Neural cell (in vitro differentiated cells): ENCODE measurements around the gene LCP1. TPM values are rescaled to one million over a fixed set of nuclear protein-coding genes. Genes with fewer than 3 reads are reported as not detected.

ENCODE experiments used
- H2AFZ ChIP-seq: fragments of 200-600, 300-800 bp; sonication (generic), shearing (Covaris generic); 2 replicates; pipeline ENCODE4 v1.6.0; 2014; ENCODE audit warnings: low read depth, mild to moderate bottlenecking, antibody characterized with exemption, low read length, moderate library complexity
- H3F3A ChIP-seq: fragments of 200-600 bp; shearing (Covaris generic); 2 replicates; pipeline ENCODE4 v1.6.1; 2016; ENCODE audit warnings: mild to moderate bottlenecking, moderate library complexity, mixed read lengths, antibody characterized with exemption, low read length; ENCODE audit not compliant: insufficient read depth, poor library complexity, severe bottlenecking
- H3K27ac ChIP-seq: fragments of 200-600, 300-800 bp; sonication (generic), shearing (Covaris generic); 2 replicates; pipeline ENCODE4 v1.5.1; 2014; ENCODE audit warnings: mild to moderate bottlenecking, low read length, moderate library complexity
- H3K27me3 ChIP-seq: fragments of 300-800, 200-600 bp; sonication (generic), shearing (Covaris generic); 2 replicates; pipeline ENCODE4 v1.6.0; 2014; ENCODE audit warnings: mild to moderate bottlenecking, low read depth, low read length, moderate library complexity; ENCODE audit not compliant: insufficient read depth
- H3K36me3 ChIP-seq: fragments of 300-800, 200-600 bp; sonication (generic), shearing (Covaris generic); 2 replicates; pipeline ENCODE4 v1.5.1; 2014; ENCODE audit warnings: mild to moderate bottlenecking, antibody characterized with exemption, low read length, moderate library complexity; ENCODE audit not compliant: insufficient read depth
- H3K4me2 ChIP-seq: fragments of 300-800, 200-600 bp; sonication (generic), shearing (Covaris generic); 2 replicates; pipeline ENCODE4 v1.6.0; 2014; ENCODE audit warnings: mild to moderate bottlenecking, low read length
- H3K4me3 ChIP-seq: fragments of 300-800, 200-600 bp; sonication (generic), shearing (Covaris generic); 2 replicates; pipeline ENCODE4 v1.5.1; 2014; ENCODE audit warnings: mild to moderate bottlenecking, low read length, moderate library complexity
- H3K79me2 ChIP-seq: fragments of 200-600 bp; shearing (Covaris generic); replicated peaks from 2 replicates; pipeline ENCODE4 v1.6.0; 2014; ENCODE audit warnings: mild to moderate bottlenecking, low read length, moderate library complexity; ENCODE audit not compliant: insufficient read depth
- H3K9ac ChIP-seq: fragments of 300-800, 200-600 bp; sonication (generic), shearing (Covaris generic); 2 replicates; pipeline ENCODE4 v1.6.1; 2016; ENCODE audit warnings: mild to moderate bottlenecking, low read length, mixed read lengths
- H3K9me2 ChIP-seq: fragments of 200-600 bp; shearing (Covaris generic); 2 replicates; pipeline ENCODE4 v1.6.1; 2016; ENCODE audit warnings: mild to moderate bottlenecking, low read length, mixed read lengths; ENCODE audit not compliant: insufficient read depth
- H3K9me3 ChIP-seq: fragments of 200-600, 300-800 bp; sonication (generic), shearing (Covaris generic); 2 replicates; pipeline ENCODE4 v1.6.1; 2016; ENCODE audit warnings: mild to moderate bottlenecking, mixed run types, low read length, moderate library complexity, mixed read lengths
- H4K20me1 ChIP-seq: fragments of 200-600 bp; shearing (Covaris generic); 2 replicates; pipeline ENCODE4 v1.6.1; 2016; ENCODE audit warnings: mild to moderate bottlenecking, mixed run types; ENCODE audit not compliant: insufficient read depth
- CTCF ChIP-seq: fragments of 450-650 bp; IDR thresholded peaks from 2 replicates; pipeline ENCODE4 v1.5.1; 2014; ENCODE audit warnings: antibody characterized with exemption, mild to moderate bottlenecking, moderate library complexity; ENCODE audit not compliant: poor library complexity, severe bottlenecking
- EP300 ChIP-seq: fragments of 450-650 bp; conservative IDR thresholded peaks from 2 replicates; pipeline ENCODE4 v1.6.1; 2014; ENCODE audit warnings: antibody characterized with exemption, mild to moderate bottlenecking, moderate library complexity; ENCODE audit not compliant: poor library complexity, severe bottlenecking
- EZH2 ChIP-seq: fragments of 200-600, 300-800 bp; shearing (Covaris generic), sonication (generic); IDR thresholded peaks from 2 replicates; pipeline ENCODE4 v1.6.1; 2014; ENCODE audit warnings: antibody characterized with exemption, low read length, borderline replicate concordance, mild to moderate bottlenecking; ENCODE audit not compliant: insufficient read depth, poor library complexity, severe bottlenecking
- MXI1 ChIP-seq: fragments of 450-650 bp; conservative IDR thresholded peaks from 2 replicates; pipeline ENCODE4 v1.6.1; 2014; ENCODE audit warnings: antibody characterized with exemption, mild to moderate bottlenecking; ENCODE audit not compliant: poor library complexity, severe bottlenecking
- POLR2AphosphoS5 ChIP-seq: IDR thresholded peaks from 2 replicates; pipeline ENCODE4 v1.6.1; 2012
- RAD21 ChIP-seq: fragments of 450-650 bp; conservative IDR thresholded peaks from 2 replicates; pipeline ENCODE4 v1.6.1; 2014; ENCODE audit warnings: antibody characterized with exemption, mild to moderate bottlenecking, moderate library complexity
- REST ChIP-seq: IDR thresholded peaks from 2 replicates; pipeline ENCODE4 v1.6.1; 2012; ENCODE audit warnings: borderline replicate concordance
- SMC3 ChIP-seq: fragments of 450-650 bp; conservative IDR thresholded peaks from 2 replicates; pipeline ENCODE4 v1.6.1; 2014; ENCODE audit warnings: antibody characterized with exemption, mild to moderate bottlenecking, moderate library complexity; ENCODE audit not compliant: poor library complexity
- TAF1 ChIP-seq: IDR thresholded peaks from 2 replicates; pipeline ENCODE4 v1.6.1; 2012; ENCODE audit warnings: low read depth
- polyA plus RNA-seq: library from polyadenylated mRNA; depleted of rRNA; stranded (reverse); fragments of >200 nt; gene quantifications from 2 replicates; pipeline ENCODE4 v1.2.3, GENCODE V29; 2014

The LCP1 gene
- polyA plus RNA-seq, 1 donor from 2014 or later = 0.76 TPM

- Histone ChIP-seq H3K4me2 (no peak overlapping the region), H3K36me3 (no peaks in the 10 kb centered on the region), H3K27ac (no peak overlapping the region), H3K4me3 (no peak overlapping the region), H3K79me2 (no peaks in the 10 kb centered on the region), H2AFZ (no peak overlapping the region), H4K20me1 (no peaks in the 10 kb centered on the region), H3K27me3 (no peaks in the 10 kb centered on the region), H3K9me3 (no peaks in the 10 kb centered on the region), H3F3A (no peaks in the 10 kb centered on the region), H3K9ac (no peak overlapping the region), H3K9me2 (no peaks in the 10 kb centered on the region)
- no peak for TF ChIP-seq EP300
These were observed 5.2 kb downstream of the LCP1 start for GRCh38 chr13:46176756-46177155.

GRCh38 chr13:46173656-46174055 lies 8.3 kb downstream of the LCP1 start:
- Histone ChIP-seq H3K4me3 (no peak overlapping the region), H4K20me1 (no peaks in the 10 kb centered on the region), H2AFZ (no peak overlapping the region), H3K9ac (no peak overlapping the region), H3K4me2 (no peak overlapping the region), H3F3A (no peaks in the 10 kb centered on the region), H3K36me3 (no peaks in the 10 kb centered on the region), H3K27me3 (no peaks in the 10 kb centered on the region), H3K9me2 (no peaks in the 10 kb centered on the region), H3K79me2 (no peaks in the 10 kb centered on the region), H3K27ac (no peak overlapping the region), H3K9me3 (no peaks in the 10 kb centered on the region)
- no peak for TF ChIP-seq EZH2
- no peak for TF ChIP-seq MXI1
- TF ChIP-seq EP300 = no peak
- TF ChIP-seq POLR2AphosphoS5 = no peak
- TF ChIP-seq CTCF = no peak
- no peak for TF ChIP-seq TAF1
- TF ChIP-seq SMC3 = no peak
- TF ChIP-seq REST = no peak
- TF ChIP-seq RAD21 = no peak

- no peaks in the 10 kb centered on the region for H3K27me3 ChIP-seq
- H3K9me2 ChIP-seq = no peaks in the 10 kb centered on the region
- TF ChIP-seq MXI1 (no peak), RAD21 (no peak), CTCF (no peak), REST (no peak), SMC3 (no peak)
- H2AFZ ChIP-seq = no peak overlapping the region
- H3K9me3 ChIP-seq = no peaks in the 10 kb centered on the region
- no peaks in the 10 kb centered on the region for H3K79me2 ChIP-seq
- H4K20me1 ChIP-seq = no peaks in the 10 kb centered on the region
- no peak overlapping the region for H3K4me3 ChIP-seq
- no peaks in the 10 kb centered on the region for H3K36me3 ChIP-seq
- no peak overlapping the region for H3K4me2 ChIP-seq
- H3F3A ChIP-seq = no peaks in the 10 kb centered on the region
- no peak overlapping the region for H3K9ac ChIP-seq
- no peak overlapping the region for H3K27ac ChIP-seq
These were observed 9.4 kb downstream of the LCP1 start for GRCh38 chr13:46172531-46172991.
